D721Med (cell line): Measurements from ENCODE around the gene STC2.

Source experiments
- DNase-seq: peaks from one replicate; pipeline ENCODE4 v3.0.0; 2011; ENCODE audit warnings: low spot score; ENCODE audit not compliant: insufficient read length
- FAIRE-seq: peaks from 2 replicates; lab custom pipeline; 2011; peaks lifted over from hg19 to GRCh38; lab: Jason Lieb, UNC
- TF ChIP-seq, protein P1 (sequence below): IDR thresholded peaks from 2 replicates; pipeline ENCODE4 v1.5.1; 2012; ENCODE audit warnings: mild to moderate bottlenecking, control low read depth; ENCODE audit not compliant: insufficient read depth; ENCODE audit errors: missing control alignments

Gene STC2

DNA sequence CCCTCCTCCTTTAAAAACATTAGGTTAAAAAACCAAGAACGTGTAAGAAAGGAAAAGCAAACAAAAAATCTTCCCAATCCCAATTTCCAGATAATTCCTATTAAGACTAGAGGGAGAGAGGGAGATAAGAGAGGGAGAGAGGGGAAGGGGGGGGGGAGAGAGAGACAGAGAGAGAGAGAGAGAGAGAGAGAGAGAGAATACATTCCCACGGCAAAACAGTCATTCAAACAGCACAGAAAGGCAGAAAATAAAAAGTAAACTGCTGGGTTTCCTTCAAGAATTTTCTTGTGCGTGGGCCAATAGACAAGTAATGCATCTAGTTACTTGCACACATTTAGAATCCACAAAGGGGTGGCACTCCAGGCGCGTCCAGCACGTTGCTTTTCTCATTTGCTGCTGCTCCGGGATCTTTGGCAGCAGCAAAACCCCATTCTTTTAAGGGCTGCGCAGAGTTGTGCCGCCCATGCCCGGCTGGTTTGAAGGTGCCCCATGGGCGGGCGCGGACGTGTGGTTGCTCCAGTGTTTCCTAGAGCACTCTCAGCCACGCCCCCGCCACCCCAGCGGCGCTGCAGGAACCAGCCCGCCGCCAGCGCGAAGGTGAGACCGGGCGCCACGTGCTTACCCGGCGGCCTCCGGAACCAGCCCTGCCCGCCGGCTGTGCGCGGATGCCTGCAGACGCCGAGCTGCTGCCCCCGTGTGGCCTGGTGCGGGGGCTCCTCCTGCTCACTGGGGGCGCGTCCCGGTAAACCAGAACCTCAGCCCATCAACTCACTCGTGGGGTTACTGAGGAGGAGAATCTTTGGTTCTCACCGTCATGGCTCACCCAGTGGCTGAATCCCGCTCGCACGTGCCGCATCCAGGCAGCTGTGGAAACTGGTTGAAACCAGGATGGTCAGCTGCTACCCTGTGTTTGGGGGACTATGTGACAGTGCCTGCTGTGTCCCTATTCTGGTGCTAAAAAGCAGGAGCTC is 44.6 kb downstream of the STC2 start:
- DNase-seq (no peak), FAIRE-seq (no peak)

DNA sequence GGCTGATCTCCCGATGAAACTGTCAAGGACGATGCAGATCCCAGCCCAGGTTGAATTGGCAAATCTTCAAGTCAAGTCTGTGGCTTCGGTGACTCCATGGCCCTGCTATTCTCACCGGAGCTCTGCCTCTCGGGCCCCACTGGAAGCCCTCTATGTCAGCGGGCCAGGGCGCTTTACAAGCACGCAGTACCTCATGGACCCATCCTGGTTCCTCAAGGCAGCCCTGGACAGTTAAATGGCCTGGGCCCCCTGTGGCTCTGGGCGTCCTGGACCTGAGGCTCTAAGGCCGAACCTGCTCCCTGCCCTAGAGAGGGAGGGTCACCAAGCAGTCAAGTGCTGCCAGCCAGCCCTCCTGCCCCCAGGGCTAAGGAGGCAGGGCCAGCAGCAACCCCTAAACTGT is 45.3 kb downstream of the STC2 start:
- DNase-seq (no peak), FAIRE-seq (no peak)

More for the DNA sequence above, 44.6 kb downstream of the STC2 start:
- TF ChIP-seq, protein P1, sequence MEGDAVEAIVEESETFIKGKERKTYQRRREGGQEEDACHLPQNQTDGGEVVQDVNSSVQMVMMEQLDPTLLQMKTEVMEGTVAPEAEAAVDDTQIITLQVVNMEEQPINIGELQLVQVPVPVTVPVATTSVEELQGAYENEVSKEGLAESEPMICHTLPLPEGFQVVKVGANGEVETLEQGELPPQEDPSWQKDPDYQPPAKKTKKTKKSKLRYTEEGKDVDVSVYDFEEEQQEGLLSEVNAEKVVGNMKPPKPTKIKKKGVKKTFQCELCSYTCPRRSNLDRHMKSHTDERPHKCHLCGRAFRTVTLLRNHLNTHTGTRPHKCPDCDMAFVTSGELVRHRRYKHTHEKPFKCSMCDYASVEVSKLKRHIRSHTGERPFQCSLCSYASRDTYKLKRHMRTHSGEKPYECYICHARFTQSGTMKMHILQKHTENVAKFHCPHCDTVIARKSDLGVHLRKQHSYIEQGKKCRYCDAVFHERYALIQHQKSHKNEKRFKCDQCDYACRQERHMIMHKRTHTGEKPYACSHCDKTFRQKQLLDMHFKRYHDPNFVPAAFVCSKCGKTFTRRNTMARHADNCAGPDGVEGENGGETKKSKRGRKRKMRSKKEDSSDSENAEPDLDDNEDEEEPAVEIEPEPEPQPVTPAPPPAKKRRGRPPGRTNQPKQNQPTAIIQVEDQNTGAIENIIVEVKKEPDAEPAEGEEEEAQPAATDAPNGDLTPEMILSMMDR, result peak; percentile 70

DNA sequence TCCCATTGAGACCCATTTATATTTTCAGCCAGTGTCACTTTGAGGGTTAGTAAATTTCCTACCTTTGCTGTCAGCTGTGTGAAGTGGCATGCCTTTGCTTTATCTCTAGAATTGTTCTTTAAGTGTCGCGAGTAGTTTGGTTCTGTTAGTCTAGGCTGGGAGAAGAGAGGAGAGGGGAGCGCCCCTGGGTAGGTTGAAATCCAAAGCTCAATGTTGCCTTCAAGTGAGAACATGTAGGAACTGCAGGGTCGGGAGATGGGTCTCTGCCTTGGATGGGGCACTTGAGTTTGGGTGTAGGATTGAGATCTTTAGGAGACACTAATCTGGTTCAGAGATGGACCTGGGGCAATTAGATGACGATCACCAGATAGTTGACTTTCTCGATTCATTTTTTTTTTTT is 46.3 kb downstream of the STC2 start:
- FAIRE-seq (no peak), DNase-seq (no peak)
- TF ChIP-seq, protein P1, result no peak

More for the DNA sequence above, 45.3 kb downstream of the STC2 start:
- TF ChIP-seq, protein P1, result no peak

DNA sequence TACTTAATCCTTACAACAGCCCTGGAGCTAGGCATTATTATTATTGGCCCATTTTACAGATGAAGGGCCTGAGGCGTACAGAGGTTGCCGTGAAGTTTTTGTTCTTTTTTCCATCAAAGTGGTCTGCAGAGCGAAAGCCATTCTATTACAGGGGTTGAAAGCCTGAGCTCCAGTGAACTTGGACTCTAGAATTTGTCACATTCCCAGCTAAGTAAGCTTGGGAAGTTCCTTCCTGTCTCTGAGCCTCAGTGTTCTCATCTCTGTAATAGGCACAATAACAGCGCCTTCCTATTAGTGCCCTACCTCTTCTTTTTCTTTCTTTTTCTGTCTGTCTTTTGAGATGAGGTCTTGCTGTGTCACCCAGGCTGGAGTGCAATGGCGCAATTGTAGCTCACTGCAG is 49.0 kb downstream of the STC2 start:
- TF ChIP-seq, protein P1, result no peak
- DNase-seq (no peak), FAIRE-seq (no peak)

DNA sequence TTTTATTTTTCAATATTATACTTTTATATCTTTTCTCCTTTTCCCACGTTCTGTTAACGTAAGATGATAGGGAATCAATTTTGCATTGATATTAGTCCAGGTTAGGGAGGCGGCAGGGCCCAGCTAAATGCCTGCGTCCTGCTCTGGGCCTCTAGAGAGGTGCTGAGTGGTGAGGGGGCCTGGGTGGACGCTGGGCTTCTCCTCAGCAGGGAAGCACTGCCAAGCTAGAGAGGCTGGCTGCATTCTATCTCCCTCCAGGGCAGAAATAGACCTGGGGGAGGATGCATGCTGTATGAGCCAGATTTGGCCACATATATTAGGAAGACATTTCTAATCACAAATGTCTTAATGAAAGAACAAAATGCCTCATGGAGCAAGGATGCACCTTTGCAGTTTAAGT is 49.6 kb downstream of the STC2 start:
- TF ChIP-seq, protein P1, result no peak
- DNase-seq (no peak), FAIRE-seq (no peak)

DNA sequence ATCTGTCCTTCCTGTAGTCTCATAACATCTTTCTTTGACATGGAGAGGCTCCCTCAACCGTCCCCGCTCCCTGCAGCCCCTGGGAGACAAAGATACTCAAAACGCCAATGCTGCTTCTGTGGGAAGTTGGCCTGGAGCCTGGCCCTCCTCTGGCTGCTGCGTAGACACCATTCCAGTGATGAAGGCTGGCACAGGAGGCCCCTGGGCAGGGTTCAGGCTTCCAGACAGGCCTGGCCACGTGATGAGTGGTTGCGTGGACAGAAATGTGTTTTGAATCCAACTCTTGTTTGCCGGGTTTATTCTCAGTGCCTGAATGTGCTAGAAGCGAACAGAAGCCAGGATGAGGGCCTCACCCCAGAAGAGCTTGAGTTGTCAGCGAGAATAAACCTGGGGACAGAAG is 50.0 kb downstream of the STC2 start:
- FAIRE-seq (no peak), DNase-seq (no peak)
- TF ChIP-seq, protein P1, result no peak

DNA sequence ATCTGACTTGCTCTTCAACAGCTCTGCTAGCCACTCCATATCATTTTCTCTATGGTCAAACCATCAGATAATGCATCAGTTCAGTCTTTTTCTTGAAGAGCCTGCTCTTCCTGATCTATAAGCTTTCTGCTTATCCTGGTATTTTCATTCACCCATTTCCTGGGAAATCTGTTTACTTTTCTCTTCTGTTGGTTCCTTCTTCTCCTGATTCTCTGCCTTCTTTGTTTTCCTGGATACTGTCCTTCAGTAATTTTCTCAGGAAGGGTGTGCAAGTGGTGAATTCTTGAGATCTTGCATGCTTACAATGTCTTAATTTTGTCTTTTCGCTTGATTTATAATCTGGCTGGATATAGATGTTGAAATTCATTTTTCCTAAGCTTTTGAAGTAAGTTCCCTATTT is 53.4 kb downstream of the STC2 start:
- FAIRE-seq, result no peak
- no peak for DNase-seq
- TF ChIP-seq, protein P1, result no peak
